HCT116 (cell line): ENCODE measurements around the gene RGMB. TPM values are rescaled to one million over a fixed set of nuclear protein-coding genes. Genes with fewer than 3 reads are reported as not detected.

Experiments used
- ATAC-seq: fragments of 200-7000 bp; cut with Tn5 transposase; 2 replicates; pipeline ENCODE4 v1.9.1; 2020; ENCODE audit warnings: mild to moderate bottlenecking, moderate library complexity
- BruUV-seq: library from RNA; stranded (reverse); fragments of 400-500 nt; replicated peaks from 2 replicates; lab custom pipeline; 2021; lab: Mats Ljungman, UMichigan
- CTCF ChIA-PET: fragments of 300-600 bp; sonication (Branson Sonifier 250); formaldehyde crosslinking; loops from one replicate; lab custom pipeline; 2021; ENCODE audit warnings: antibody characterized with exemption; lab: Charles Lee
- POLR2A ChIA-PET: fragments of 300-600, 350-600 bp; sonication (Branson Sonifier 250); formaldehyde crosslinking; loops from one replicate; lab custom pipeline; 2021; ENCODE audit warnings: antibody characterized with exemption; lab: Charles Lee
- RAD21 ChIA-PET, 2 experiments: fragments of 300-600 bp; sonication (Branson Sonifier 250); formaldehyde crosslinking; loops; one replicate each; lab custom pipeline; 2023; ENCODE audit warnings: low total read pairs in 2 of 2; ENCODE audit not compliant: uncharacterized antibody in 2 of 2, unreplicated experiment in 2 of 2, low non-redundant PET in 1 of 2; lab: Charles Lee
- DNase-seq: peaks from one replicate; pipeline ENCODE4 v3.0.0-alpha.2; 2010; ENCODE audit warnings: low read depth, low spot score
- H2AFZ ChIP-seq: fragments of 200-600 bp; shearing (Covaris generic), sonication (generic); 2 replicates; pipeline ENCODE4 v1.6.1; 2017; ENCODE audit warnings: low read depth, mixed run types, mixed read lengths, antibody characterized with exemption, low read length; ENCODE audit not compliant: poor library complexity, severe bottlenecking
- H3K27ac ChIP-seq: 2 replicates; pipeline ENCODE4 v1.5.1; 2012; ENCODE audit warnings: low read depth, low read length
- H3K27me3 ChIP-seq: fragments of 200-600 bp; sonication (generic); 2 replicates; pipeline ENCODE4 v1.6.1; 2016; ENCODE audit warnings: mixed run types, low read length, mixed read lengths; ENCODE audit not compliant: insufficient read depth
- H3K36me3 ChIP-seq, 2 experiments: fragments of 200-500 bp in 1 of 2; fragments of 200-600 bp in 1 of 2; sonication (Bioruptor generic) in 1 of 2; sonication (generic) in 1 of 2; 2 replicates each; pipeline versions ENCODE4 v1.5.1 to v1.6.1; 2014 to 2016; ENCODE audit warnings: low read length in 2 of 2, inconsistent platforms in 1 of 2, mixed read lengths in 1 of 2, mixed run types in 1 of 2; ENCODE audit not compliant: insufficient read depth in 2 of 2, control insufficient read depth in 1 of 2
- H3K4me1 ChIP-seq, 2 experiments: fragments of 200-600 bp in 1 of 2; sonication (generic) in 1 of 2; 2 replicates each; pipeline versions ENCODE4 v1.5.1 to v1.6.1; 2012 to 2017; ENCODE audit warnings: low read length in 2 of 2, inconsistent platforms in 1 of 2, mild to moderate bottlenecking in 1 of 2, mixed read lengths in 1 of 2, mixed run types in 1 of 2, moderate library complexity in 1 of 2; ENCODE audit not compliant: insufficient read depth in 2 of 2, control insufficient read depth in 1 of 2
- H3K4me2 ChIP-seq: fragments of 200-600 bp; sonication (generic); 2 replicates; pipeline ENCODE4 v1.6.1; 2017; ENCODE audit warnings: mixed run types, low read length, mixed read lengths
- H3K4me3 ChIP-seq, 2 experiments: fragments of 200-600 bp in 1 of 2; sonication (generic) in 1 of 2; replicated peaks in 1 of 2; 2 replicates each; pipeline ENCODE4 v1.5.1; 2011 to 2016; ENCODE audit warnings: low read length in 2 of 2, control low read depth in 1 of 2, low read depth in 1 of 2, mild to moderate bottlenecking in 1 of 2, mixed read lengths in 1 of 2, mixed run types in 1 of 2
- H3K79me2 ChIP-seq: fragments of 200-600 bp; sonication (generic); 2 replicates; pipeline ENCODE4 v1.6.1; 2017; ENCODE audit warnings: mild to moderate bottlenecking, mixed run types, low read length, moderate library complexity, mixed read lengths; ENCODE audit not compliant: insufficient read depth
- H3K9ac ChIP-seq: fragments of 200-600 bp; sonication (generic); 2 replicates; pipeline ENCODE4 v1.6.1; 2016; ENCODE audit warnings: low read length, mixed read lengths
- H3K9me2 ChIP-seq: fragments of 200-600 bp; sonication (generic), shearing (Covaris generic); 2 replicates; pipeline ENCODE4 v1.6.1; 2017; ENCODE audit warnings: mixed run types, mild to moderate bottlenecking, moderate library complexity; ENCODE audit not compliant: insufficient read depth
- H3K9me3 ChIP-seq, 2 experiments: fragments of 200-500 bp in 1 of 2; fragments of 200-600 bp in 1 of 2; sonication (Bioruptor generic) in 1 of 2; sonication (generic) in 1 of 2; 2 replicates each; pipeline ENCODE4 v1.6.1; 2014 to 2017; ENCODE audit warnings: low read length in 2 of 2, mixed read lengths in 2 of 2, inconsistent platforms in 1 of 2, low read depth in 1 of 2, mild to moderate bottlenecking in 1 of 2, mixed run types in 1 of 2, moderate library complexity in 1 of 2; ENCODE audit not compliant: control insufficient read depth in 1 of 2, insufficient read depth in 1 of 2
- H4K20me1 ChIP-seq: fragments of 200-600 bp; sonication (generic), shearing (Covaris generic); 2 replicates; pipeline ENCODE4 v1.6.1; 2017; ENCODE audit warnings: mixed run types, mild to moderate bottlenecking, moderate library complexity; ENCODE audit not compliant: insufficient read depth
- CBX3 ChIP-seq: IDR thresholded peaks from 2 replicates; pipeline ENCODE4 v1.6.1; 2012; ENCODE audit warnings: low read depth
- CEBPB ChIP-seq: IDR thresholded peaks from 2 replicates; pipeline ENCODE4 v1.6.1; 2012; ENCODE audit warnings: low read depth
- EGR1 ChIP-seq: IDR thresholded peaks from 2 replicates; pipeline ENCODE4 v1.6.1; 2012; ENCODE audit warnings: low read depth
- ELF1 ChIP-seq: IDR thresholded peaks from 2 replicates; pipeline ENCODE4 v1.6.1; 2012; ENCODE audit warnings: low read depth, borderline replicate concordance
- EZH2 ChIP-seq: fragments of 200-600 bp; sonication (generic); IDR thresholded peaks from 2 replicates; pipeline ENCODE4 v1.6.1; 2017; ENCODE audit warnings: antibody characterized with exemption, mixed run types
- FOSL1 ChIP-seq: IDR thresholded peaks from 2 replicates; pipeline ENCODE4 v1.6.1; 2012; ENCODE audit warnings: low read depth
- JUND ChIP-seq: IDR thresholded peaks from 2 replicates; pipeline ENCODE4 v1.6.1; 2012
- POLR2AphosphoS5 ChIP-seq: IDR thresholded peaks from 2 replicates; pipeline ENCODE4 v1.6.1; 2011; ENCODE audit warnings: mild to moderate bottlenecking, low read depth, low read length, moderate library complexity
- SP1 ChIP-seq: IDR thresholded peaks from 2 replicates; pipeline ENCODE4 v1.6.1; 2012; ENCODE audit warnings: low read depth
- SRF ChIP-seq: IDR thresholded peaks from 2 replicates; pipeline ENCODE4 v1.6.1; 2012; ENCODE audit warnings: low read depth
- TCF7L2 ChIP-seq: IDR thresholded peaks from 2 replicates; pipeline ENCODE4 v1.7.0; 2011; ENCODE audit warnings: borderline replicate concordance, inconsistent platforms; ENCODE audit not compliant: insufficient read depth, insufficient read length; ENCODE audit errors: extremely low read depth
- ZFX ChIP-seq: fragments of 450-650 bp; IDR thresholded peaks from 2 replicates; pipeline ENCODE4 v1.6.1; 2017
- ZNF274 ChIP-seq: fragments of 200-500 bp; sonication (Bioruptor generic); IDR thresholded peaks from 2 replicates; pipeline ENCODE4 v1.6.1; 2014; ENCODE audit warnings: mild to moderate bottlenecking, low read depth, low read length, inconsistent platforms
- intact Hi-C: fragments of 100-400 bp; cut with micrococcal nuclease; formaldehyde crosslinking; loops from 2 replicates; pipeline ENCODE4 v1.10.0; 2022
- total RNA-seq: library from RNA; stranded (reverse); gene quantifications from one replicate; pipeline ENCODE4 v1.2.1, GENCODE V29; 2021; ENCODE audit not compliant: unreplicated experiment
- TF ChIP-seq, protein P1 (sequence below): IDR thresholded peaks from 2 replicates; pipeline ENCODE4 v1.6.1; 2012
- TF ChIP-seq, protein P2 (sequence below): IDR thresholded peaks from 2 replicates; pipeline ENCODE4 v1.6.1; 2012
- TF ChIP-seq, protein P3 (sequence below): IDR thresholded peaks from 2 replicates; pipeline ENCODE4 v1.6.1; 2011; ENCODE audit warnings: mild to moderate bottlenecking, low read length, moderate library complexity; ENCODE audit not compliant: insufficient replicate concordance; ENCODE audit errors: extremely low read depth
- TF ChIP-seq, protein P4 (sequence below), 3 experiments: fragments of 200-600 bp in 1 of 3; sonication (generic) in 1 of 3; IDR thresholded peaks in 2 of 3; conservative IDR thresholded peaks in 1 of 3; 2 replicates each; pipeline ENCODE4 v1.5.1; 2012 to 2017; ENCODE audit warnings: low read depth in 2 of 3, low read length in 2 of 3, antibody characterized with exemption in 1 of 3, borderline replicate concordance in 1 of 3, control low read depth in 1 of 3, mild to moderate bottlenecking in 1 of 3, mixed read lengths in 1 of 3, mixed run types in 1 of 3, moderate library complexity in 1 of 3; ENCODE audit not compliant: insufficient read depth in 1 of 3
- TF ChIP-seq, protein P5 (sequence below): IDR thresholded peaks from 2 replicates; pipeline ENCODE4 v1.6.1; 2012; ENCODE audit warnings: low read depth

Gene RGMB
- total RNA-seq, 1 experiment from 2014 or later: 18.3 TPM

DNA sequence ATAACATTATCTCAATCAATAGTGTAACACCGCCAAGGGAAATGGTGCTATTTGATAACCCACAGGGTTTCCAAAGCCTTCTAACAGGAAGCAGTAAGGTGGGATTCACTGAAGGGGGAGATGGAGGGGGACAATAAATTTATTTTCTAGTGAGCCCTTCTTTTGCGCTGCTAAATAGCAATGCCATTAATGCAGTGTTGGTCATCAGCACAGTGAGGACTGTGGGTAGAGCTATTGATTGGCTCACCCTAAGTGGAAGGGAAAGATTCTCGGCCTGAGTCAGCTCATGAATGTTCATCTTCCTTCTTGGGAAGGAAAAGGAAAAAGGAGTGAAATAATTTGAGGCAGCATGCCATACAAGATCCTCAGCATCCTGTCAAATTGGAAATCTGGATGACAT, 25.4 kb downstream of the RGMB start (continued):
- TF ChIP-seq, protein P1, sequence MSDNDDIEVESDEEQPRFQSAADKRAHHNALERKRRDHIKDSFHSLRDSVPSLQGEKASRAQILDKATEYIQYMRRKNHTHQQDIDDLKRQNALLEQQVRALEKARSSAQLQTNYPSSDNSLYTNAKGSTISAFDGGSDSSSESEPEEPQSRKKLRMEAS: no peak
- TF ChIP-seq, protein P2, sequence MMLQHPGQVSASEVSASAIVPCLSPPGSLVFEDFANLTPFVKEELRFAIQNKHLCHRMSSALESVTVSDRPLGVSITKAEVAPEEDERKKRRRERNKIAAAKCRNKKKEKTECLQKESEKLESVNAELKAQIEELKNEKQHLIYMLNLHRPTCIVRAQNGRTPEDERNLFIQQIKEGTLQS: no peak
- TF ChIP-seq ZNF274 (no peak), SRF (no peak), EZH2 (no peak)

DNA sequence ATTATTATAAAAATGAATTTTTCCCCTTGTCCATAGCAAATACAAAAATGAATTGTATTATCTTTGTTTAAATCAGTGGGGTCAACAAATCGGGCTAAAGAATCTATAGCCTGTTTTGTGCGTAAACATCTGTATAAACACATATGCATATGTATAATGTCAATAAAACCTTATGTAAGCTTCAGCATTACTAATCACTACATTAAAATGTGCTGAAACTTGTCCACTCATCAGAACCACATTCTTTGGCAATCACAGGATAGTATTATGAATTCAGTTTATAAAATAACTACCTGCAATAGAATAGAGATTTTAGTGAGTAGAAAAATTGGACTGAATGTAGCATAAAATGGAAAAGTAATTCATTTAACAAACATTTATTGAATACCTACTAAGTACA, 30.6 kb downstream of the RGMB start:
- Histone ChIP-seq H3K27me3 (no peaks in the 10 kb centered on the region), H3K36me3 (no peaks in the 10 kb centered on the region), H3K4me3 (no peak overlapping the region), H3K4me1 (no peaks in the 10 kb centered on the region), H3K4me2 (no peak overlapping the region), H4K20me1 (no peaks in the 10 kb centered on the region), H3K9me3 (peaks cover 3 to 9% of the 10 kb centered on the region in 2 experiments; a peak in 2 of 4 replicates), H3K9me2 (no peaks in the 10 kb centered on the region), H3K79me2 (no peaks in the 10 kb centered on the region), H3K9ac (no peak overlapping the region), H2AFZ (no peak overlapping the region), H3K27ac (no peak overlapping the region)
- intact Hi-C loops: no loop called here
- ChIA-PET RAD21 (no interaction called here), POLR2A (no interaction called here), CTCF (no interaction called here)
- ATAC-seq: no peak
- no TSS peak for BruUV-seq
- no peak for DNase-seq
- TF ChIP-seq FOSL1 (no peak), ELF1 (no peak), POLR2AphosphoS5 (no peak), CBX3 (no peak), JUND (no peak), TCF7L2 (no peak), CEBPB (no peak), SP1 (no peak), ZFX (no peak), EZH2 (no peak), EGR1 (no peak)
- TF ChIP-seq, protein P3, sequence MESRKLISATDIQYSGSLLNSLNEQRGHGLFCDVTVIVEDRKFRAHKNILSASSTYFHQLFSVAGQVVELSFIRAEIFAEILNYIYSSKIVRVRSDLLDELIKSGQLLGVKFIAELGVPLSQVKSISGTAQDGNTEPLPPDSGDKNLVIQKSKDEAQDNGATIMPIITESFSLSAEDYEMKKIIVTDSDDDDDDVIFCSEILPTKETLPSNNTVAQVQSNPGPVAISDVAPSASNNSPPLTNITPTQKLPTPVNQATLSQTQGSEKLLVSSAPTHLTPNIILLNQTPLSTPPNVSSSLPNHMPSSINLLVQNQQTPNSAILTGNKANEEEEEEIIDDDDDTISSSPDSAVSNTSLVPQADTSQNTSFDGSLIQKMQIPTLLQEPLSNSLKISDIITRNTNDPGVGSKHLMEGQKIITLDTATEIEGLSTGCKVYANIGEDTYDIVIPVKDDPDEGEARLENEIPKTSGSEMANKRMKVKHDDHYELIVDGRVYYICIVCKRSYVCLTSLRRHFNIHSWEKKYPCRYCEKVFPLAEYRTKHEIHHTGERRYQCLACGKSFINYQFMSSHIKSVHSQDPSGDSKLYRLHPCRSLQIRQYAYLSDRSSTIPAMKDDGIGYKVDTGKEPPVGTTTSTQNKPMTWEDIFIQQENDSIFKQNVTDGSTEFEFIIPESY: no peak
- TF ChIP-seq, protein P2: no peak
- TF ChIP-seq, protein P4, sequence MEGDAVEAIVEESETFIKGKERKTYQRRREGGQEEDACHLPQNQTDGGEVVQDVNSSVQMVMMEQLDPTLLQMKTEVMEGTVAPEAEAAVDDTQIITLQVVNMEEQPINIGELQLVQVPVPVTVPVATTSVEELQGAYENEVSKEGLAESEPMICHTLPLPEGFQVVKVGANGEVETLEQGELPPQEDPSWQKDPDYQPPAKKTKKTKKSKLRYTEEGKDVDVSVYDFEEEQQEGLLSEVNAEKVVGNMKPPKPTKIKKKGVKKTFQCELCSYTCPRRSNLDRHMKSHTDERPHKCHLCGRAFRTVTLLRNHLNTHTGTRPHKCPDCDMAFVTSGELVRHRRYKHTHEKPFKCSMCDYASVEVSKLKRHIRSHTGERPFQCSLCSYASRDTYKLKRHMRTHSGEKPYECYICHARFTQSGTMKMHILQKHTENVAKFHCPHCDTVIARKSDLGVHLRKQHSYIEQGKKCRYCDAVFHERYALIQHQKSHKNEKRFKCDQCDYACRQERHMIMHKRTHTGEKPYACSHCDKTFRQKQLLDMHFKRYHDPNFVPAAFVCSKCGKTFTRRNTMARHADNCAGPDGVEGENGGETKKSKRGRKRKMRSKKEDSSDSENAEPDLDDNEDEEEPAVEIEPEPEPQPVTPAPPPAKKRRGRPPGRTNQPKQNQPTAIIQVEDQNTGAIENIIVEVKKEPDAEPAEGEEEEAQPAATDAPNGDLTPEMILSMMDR (IDR thresholded peaks at IDR 0.05 in 2 of 3, conservative IDR thresholded peaks at IDR 0.05 in 1 of 3; ENCODE audit: borderline replicate concordance in 1 of 3, insufficient read depth in 1 of 3, low read depth in 2 of 3, low read length in 2 of 3): no peak
- TF ChIP-seq, protein P5, sequence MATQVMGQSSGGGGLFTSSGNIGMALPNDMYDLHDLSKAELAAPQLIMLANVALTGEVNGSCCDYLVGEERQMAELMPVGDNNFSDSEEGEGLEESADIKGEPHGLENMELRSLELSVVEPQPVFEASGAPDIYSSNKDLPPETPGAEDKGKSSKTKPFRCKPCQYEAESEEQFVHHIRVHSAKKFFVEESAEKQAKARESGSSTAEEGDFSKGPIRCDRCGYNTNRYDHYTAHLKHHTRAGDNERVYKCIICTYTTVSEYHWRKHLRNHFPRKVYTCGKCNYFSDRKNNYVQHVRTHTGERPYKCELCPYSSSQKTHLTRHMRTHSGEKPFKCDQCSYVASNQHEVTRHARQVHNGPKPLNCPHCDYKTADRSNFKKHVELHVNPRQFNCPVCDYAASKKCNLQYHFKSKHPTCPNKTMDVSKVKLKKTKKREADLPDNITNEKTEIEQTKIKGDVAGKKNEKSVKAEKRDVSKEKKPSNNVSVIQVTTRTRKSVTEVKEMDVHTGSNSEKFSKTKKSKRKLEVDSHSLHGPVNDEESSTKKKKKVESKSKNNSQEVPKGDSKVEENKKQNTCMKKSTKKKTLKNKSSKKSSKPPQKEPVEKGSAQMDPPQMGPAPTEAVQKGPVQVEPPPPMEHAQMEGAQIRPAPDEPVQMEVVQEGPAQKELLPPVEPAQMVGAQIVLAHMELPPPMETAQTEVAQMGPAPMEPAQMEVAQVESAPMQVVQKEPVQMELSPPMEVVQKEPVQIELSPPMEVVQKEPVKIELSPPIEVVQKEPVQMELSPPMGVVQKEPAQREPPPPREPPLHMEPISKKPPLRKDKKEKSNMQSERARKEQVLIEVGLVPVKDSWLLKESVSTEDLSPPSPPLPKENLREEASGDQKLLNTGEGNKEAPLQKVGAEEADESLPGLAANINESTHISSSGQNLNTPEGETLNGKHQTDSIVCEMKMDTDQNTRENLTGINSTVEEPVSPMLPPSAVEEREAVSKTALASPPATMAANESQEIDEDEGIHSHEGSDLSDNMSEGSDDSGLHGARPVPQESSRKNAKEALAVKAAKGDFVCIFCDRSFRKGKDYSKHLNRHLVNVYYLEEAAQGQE: no peak
- TF ChIP-seq, protein P1: no peak
